ENCODE data around the gene CTDSPL.

DNA sequence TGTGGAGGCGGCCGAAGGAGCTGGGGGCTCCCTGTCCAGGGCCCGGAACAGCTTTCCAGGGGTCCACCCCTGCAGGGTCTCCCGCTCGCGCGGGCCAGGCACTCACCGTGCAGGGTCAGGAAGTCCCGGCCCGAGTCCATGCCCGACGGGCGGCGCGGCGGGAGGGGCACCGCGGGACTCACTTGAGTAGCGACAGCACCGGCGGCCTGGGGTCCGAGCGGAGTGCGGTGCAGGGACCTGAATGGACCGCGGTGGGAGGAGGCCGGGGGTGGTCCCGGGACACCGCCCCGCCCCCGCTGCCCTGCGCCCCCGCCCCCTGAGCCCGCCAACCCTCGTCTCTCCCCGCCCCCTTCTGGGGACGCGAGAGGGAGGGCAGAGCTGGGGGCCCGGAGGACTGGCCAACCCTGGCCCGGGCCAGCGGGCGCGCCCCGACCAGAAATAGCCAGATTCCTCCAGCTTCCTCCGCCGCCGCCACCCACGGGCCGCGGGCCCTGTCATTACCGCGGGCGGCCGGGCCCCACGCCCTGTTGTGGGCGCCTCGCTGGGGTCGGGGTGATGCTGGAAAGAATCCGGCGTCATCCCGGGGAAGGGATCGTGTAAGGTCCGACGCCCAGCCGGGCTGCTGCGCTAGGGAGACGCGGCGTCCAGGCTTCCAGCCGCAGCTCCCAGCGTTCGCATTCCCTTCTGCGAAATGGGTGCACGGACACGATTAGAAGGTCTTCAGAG lies 167.9 kb downstream of the CTDSPL start, which contains the start of gene PLCD1:
- TF ChIP-seq CTCF (IDR thresholded peaks at IDR 0.05), result peak in 1 of 4 experiments; percentile 25
- peak; percentile 67 for TF ChIP-seq POLR2AphosphoS5 (IDR thresholded peaks at IDR 0.05)

Measured in prostate gland (tissue), 2 donors.